GM12892 (cell line): ENCODE measurements around the gene PPM1E.

Source experiments
- POLR2A ChIP-seq: IDR thresholded peaks from 2 replicates; pipeline ENCODE4 v1.6.1; 2011; ENCODE audit warnings: low read depth, low read length, control low read depth
- POLR2AphosphoS5 ChIP-seq: IDR thresholded peaks from 2 replicates; pipeline ENCODE4 v1.6.1; 2011; ENCODE audit warnings: low read depth, low read length, control low read depth
- TAF1 ChIP-seq: IDR thresholded peaks from 2 replicates; pipeline ENCODE4 v1.6.1; 2011; ENCODE audit warnings: low read depth, mild to moderate bottlenecking, control low read depth, low read length, borderline replicate concordance

DNA sequence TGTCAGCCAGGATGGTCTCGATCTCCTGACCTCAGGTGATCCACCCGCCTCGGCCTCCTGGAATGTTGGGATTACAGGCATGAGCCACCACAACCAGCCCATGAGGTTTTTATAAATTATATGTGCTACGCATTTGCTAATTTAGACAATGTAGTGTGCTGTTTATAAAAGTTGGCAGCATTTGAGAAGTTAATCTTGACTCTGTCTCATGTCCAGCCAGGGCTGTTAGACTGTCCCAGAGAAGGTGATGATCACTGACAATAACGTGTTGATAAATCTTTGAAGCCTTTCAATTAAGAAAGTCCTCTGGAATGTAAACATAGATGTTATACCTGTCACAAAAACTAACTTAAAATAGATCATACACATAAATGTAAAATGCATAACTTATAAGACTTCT, 82.0 kb downstream of the PPM1E start:
- TF ChIP-seq POLR2A (no peak), TAF1 (no peak), POLR2AphosphoS5 (no peak)
